Fibroblast of skin of right biceps (primary cell): ENCODE measurements around the gene MARCHF7.
"Not testable (repeated sequence)": the region's sequence is repeated elsewhere in the genome, so short reads cannot be mapped to it uniquely, and the experiment has no call there.

Source experiments
- DNase-seq: peaks from one replicate; pipeline ENCODE4 v3.0.0-alpha.2; 2013

MARCHF7 gene

GRCh38 chr2:159716857-159717256 lies 4.6 kb downstream of the MARCHF7 start:
- no peak for DNase-seq

- no peak for DNase-seq
These were observed 8.4 kb downstream of the MARCHF7 start for GRCh38 chr2:159720676-159721075.

DNA sequence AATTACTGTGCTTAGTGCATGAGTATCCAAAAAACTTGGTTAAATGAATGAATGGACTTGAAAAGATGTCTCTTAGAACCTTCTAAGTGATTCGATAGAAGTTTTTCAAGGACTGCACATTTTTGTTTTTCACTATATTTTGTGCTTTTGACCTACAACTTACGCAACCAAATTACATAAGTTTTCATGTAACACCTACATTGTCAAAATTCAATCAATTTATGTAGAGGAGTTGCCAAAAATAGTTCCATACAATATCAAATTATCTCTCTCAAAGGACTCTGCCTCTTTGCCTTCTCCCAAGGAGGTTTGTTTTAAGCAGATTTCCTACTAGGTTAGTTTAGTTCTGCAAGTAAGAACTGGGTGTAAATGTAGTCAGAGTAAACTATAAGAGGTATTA lies 10.3 kb downstream of the MARCHF7 start:
- DNase-seq: no peak

DNA sequence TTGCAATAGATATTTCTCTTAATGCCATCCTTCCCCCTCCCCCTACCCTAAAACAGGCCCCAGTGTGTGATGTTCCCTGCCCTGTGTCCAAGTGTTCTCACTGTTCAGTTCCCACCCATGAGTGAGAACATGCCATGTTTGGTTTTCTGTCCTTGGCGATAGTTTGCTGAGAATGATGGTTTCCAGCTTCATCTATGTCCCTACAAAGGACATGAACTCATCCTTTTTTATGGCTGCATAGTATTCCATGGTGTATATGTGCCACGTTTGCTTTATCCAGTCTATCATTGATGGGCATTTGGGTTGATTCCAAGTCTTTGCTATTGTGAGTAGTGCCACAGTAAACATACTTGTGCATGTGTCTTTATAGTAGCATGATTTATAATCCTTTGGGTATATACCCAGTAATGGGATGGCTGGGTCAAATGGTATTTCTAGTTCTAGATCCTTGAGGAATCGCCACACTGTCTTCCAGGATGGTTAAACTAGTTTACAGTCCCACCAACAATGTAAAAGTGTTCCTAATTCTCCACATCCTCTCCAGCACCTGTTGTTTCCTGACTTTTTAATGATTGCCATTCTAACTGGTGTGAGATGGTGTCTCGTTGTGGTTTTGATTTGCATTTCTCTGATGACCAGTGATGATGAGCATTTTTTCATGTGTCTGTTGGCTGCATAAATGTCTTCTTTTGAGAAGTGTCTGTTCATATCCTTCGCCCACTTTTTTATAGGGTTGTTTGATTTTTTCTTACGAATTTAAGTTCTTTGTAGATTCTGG lies 12.7 kb downstream of the MARCHF7 start:
- DNase-seq: not testable (repeated sequence)

GRCh38 chr2:159725713-159726112 lies 13.4 kb downstream of the MARCHF7 start:
- DNase-seq: no peak

DNA sequence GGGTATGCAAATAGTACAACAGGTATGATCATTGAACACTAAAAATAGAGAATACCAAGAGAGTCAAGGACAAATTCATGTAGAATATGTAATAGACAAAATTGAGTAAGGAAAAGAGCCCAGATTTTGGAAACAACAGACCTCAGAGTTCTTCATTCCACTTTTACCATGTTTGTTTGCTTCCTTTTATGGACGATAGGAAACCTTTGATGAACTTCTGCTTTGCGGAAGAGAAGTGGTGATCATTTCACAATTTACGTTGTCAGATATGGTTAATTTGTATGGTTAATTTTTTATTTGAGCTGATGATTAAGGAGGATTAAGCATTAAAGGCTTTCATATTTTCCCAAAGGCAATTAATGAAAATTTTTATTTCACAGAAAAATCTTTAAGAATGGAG lies 16.3 kb downstream of the MARCHF7 start:
- no peak for DNase-seq

GRCh38 chr2:159735648-159736047 lies 23.3 kb downstream of the MARCHF7 start:
- DNase-seq: no peak

DNA sequence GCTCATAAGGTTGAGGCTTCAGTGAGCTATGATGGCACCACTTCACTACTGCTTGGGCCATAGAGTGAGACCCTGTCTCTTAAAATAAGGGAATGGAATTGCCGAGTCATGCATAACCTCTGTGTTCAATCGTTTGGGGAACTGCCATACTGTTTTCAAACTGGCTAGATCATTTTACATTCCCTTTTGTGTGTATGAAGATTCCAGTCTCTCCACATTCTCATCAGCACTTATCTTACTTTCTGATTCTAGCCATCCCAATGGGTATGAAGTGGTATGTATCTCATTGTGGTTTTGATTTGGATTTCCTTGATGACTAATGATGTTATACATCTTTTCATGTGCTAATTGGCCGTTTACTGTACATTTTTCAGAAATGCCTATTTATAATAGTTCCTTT lies 23.7 kb downstream of the MARCHF7 start:
- DNase-seq: peak; percentile 60

DNA sequence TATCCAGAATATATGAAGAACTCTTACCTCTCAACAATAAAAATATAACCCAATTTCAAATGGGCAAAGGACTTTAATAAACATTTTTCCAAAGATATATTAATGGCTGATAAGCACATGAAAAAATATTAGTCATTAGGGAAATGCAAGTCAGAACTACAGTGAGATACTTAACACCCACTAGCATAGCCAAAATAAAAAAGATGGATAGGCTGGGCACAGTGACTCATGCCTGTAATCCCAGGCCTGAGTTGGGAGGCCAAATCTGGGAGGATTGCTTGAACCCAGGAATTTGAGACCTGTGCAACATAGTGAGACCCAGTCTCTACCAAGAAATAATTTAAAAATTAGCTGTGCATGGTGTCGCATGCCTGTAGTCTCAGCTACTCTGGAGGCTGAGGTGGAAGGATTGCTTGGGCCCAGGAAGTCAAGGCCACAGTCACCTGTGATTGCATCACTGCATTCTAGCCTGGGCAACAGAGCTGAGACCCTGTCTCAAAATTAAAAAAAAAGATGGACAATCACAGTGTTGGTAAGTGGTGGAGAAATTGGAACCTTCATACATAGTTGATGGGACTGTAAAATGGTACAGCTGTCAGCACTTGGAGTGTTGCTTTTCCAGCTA lies 25.1 kb downstream of the MARCHF7 start:
- DNase-seq: peak; percentile 26

- no peak for DNase-seq
These were observed 25.6 kb downstream of the MARCHF7 start for GRCh38 chr2:159737917-159738296.

- DNase-seq: no peak
These were observed 26.4 kb downstream of the MARCHF7 start for GRCh38 chr2:159738509-159739390.

DNA sequence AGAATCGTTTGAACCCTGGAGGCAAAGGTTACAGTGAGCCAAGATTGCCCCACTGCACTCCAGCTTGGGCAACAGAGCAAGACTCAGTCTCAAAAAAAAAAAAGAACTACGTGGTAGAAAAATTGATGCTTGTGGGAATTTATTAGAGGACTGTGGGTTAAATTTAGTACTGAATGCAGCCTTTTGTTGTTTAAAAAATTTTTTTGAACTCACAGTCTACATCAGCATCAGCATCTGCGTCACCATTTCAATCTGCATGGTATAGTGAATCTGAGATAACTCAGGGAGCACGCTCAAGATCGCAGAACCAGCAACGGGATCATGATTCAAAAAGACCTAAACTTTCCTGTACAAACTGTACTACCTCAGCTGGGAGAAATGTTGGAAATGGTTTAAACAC lies 30.5 kb downstream of the MARCHF7 start:
- no peak for DNase-seq

DNA sequence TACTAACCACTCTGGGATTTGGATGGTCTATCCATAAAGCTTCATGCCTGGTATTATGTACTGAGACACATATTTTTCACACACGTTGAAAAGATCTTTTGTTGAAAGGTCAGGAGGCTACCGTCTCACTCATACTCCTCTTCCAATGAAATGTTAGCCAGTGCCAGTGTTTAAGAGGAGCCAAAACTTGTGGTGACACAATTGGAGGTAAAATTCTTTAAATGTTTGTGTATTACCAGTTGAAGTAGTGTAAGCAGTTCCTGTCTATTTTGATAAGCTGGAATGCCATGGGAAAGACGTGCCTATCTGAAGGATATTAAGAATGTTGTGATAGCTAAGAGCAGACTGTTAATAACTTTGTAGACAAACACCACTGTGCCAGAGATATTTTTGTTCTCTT lies 32.1 kb downstream of the MARCHF7 start:
- DNase-seq: peak; percentile 17

DNA sequence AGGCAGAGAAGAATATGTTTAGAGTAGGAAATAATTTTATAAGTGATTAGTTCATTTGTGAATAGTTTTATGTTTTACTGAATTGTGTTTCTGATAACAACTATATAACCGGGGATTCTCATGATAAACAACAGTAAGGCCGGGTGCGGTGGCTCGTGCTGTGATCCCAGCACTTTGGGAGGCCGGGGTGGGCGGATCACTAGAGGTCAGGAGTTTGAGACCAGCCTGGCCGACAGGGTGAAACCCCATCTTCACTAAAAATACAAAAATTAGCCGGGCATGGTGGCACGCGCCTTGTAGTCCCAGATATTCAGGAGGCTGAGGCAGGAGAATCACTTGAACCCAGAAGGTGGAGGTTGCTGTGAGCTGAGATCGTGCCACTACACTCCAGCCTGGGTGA lies 32.9 kb downstream of the MARCHF7 start:
- not testable (repeated sequence) for DNase-seq

DNA sequence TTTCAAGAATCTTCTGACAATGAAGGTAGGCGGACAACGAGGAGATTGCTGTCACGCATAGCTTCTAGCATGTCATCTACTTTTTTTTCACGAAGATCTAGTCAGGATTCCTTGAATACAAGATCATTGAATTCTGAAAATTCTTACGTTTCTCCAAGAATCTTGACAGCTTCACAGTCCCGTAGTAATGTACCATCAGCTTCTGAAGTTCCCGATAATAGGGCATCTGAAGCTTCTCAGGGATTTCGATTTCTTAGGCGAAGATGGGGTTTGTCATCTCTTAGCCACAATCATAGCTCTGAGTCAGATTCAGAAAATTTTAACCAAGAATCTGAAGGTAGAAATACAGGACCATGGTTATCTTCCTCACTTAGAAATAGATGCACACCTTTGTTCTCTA lies 35.8 kb downstream of the MARCHF7 start:
- DNase-seq: no peak

DNA sequence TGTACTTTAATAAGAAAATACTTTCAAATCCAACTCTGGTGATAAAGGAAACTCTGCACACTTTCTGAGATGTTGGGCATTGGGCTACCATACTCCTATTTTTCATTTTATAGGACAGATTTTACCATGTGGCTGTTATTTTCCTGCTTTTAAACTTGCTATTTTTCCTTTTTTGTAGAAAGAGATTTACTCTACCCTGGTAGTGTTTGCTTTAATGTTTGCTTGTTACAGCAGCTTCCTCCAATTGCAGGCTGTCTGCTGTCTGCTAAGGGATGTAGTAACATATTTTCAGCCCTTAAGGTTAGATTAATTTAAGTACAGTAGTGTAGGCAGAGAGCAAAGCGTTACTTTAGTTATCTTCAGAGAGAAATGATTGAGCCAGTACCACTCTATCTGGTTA lies 38.6 kb downstream of the MARCHF7 start:
- DNase-seq: no peak

DNA sequence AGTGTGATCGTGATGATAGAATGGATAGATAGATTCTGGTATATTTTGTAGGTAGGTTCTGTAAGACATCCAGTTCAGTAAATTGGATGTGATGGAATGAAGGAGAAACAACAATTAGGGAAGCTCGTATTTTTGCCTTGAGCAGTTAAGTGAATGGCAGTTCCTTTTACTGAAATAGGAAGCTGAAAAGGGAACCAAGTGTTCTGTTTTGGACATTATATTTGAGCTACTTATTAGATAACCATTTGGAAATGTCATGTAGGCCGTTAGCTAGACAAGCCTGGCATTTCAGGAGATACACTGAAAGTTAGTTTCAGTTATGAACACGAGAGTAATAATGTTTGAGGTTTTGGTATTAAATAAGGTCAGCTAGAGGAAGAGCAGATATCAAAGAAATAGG lies 41.5 kb downstream of the MARCHF7 start:
- DNase-seq: no peak

DNA sequence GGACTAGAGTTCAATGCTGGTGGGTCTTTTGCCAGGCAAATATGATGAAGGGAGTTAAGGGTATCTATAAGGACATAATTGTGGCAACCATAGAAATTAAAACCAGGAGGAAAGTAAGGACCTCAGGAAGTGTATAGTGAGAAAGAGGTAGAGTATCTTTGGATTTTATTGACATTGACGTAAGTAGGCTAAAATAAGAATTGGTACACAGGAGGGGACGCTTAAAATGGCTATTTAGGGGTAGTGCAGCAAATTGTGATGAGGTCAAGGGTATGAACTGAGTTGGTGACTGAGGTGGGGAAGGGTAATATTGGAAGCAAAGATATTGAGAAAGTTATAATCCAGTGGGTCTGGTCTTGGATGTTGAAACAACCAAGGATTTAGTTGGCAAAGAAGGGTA lies 42.7 kb downstream of the MARCHF7 start:
- no peak for DNase-seq

DNA sequence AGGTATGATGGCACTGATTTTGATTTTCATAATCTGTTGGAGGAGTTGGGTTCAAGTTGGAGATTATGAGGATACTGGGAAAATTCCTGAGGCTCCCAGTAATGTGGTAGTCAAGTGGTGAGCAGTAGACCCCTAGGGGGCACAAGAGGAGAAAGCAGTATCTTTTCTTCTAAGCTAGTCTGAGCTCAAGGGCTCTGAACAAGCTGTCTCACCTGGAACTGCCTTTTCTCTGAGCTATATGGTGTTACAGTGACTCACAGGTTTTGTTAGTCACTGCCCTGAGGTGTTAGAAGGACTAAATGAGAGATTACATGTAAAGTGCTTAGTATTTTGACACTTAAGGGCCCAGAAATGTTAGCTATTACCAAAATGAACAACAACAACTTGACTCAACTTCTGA lies 43.5 kb downstream of the MARCHF7 start:
- peak; percentile 32 for DNase-seq

DNA sequence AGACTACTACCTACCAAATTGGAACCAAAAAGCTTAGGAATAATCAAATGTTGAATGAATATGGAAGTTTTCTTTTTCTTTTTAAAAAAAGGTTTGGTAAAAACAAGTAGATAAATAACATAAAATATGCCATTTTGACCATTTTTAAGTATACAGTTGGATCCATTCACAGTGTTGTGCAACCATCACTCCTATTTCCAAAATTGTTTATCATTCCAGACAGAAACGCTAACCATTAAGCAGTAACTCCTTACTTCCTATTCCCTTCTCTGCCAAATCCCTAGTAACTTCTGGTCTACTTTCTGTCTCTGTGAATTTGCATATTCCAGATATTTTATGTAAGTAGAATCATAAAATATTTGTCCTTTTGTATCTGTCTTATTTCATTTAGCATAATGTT lies 45.9 kb downstream of the MARCHF7 start:
- DNase-seq: no peak

GRCh38 chr2:159758686-159759085 lies 46.4 kb downstream of the MARCHF7 start:
- DNase-seq: no peak

GRCh38 chr2:159759577-159759976 lies 47.3 kb downstream of the MARCHF7 start:
- DNase-seq: no peak

- DNase-seq: no peak
These were observed 48.0 kb downstream of the MARCHF7 start for GRCh38 chr2:159760326-159760725.

GRCh38 chr2:159762075-159762474 lies 49.8 kb downstream of the MARCHF7 start:
- no peak for DNase-seq
